HL-60 (cell line): Measurements from ENCODE around the gene MTCL1.
A peak's percentile ranks its signal among the peaks of the same experiment; 100 is the strongest.

Experiments
- DNase-seq, 2 experiments: peaks; one replicate each; pipeline ENCODE4 v3.0.0-alpha.2; 2010 to 2020; ENCODE audit warnings: low read depth in 1 of 2, low spot score in 1 of 2
- H3K27ac ChIP-seq: fragments of 250-450 bp; sonication (Bioruptor Pico); replicated peaks from 2 replicates; pipeline ENCODE4 v1.5.1; 2020; ENCODE audit warnings: mild to moderate bottlenecking, moderate library complexity
- H3K27me3 ChIP-seq: fragments of 250-450 bp; sonication (Bioruptor Pico); 2 replicates; pipeline ENCODE4 v1.5.1; 2021; ENCODE audit warnings: mild to moderate bottlenecking, moderate library complexity; ENCODE audit not compliant: insufficient read depth, poor library complexity, severe bottlenecking
- H3K4me3 ChIP-seq: replicated peaks from 2 replicates; pipeline ENCODE4 v1.5.1; 2011; ENCODE audit warnings: mild to moderate bottlenecking, control low read depth, low read length; ENCODE audit not compliant: insufficient read depth
- GABPA ChIP-seq: IDR thresholded peaks from 2 replicates; pipeline ENCODE4 v1.6.1; 2012; ENCODE audit warnings: low read depth
- POLR2AphosphoS5 ChIP-seq: IDR thresholded peaks from 2 replicates; pipeline ENCODE4 v1.6.1; 2012; ENCODE audit warnings: low read depth
- REST ChIP-seq: IDR thresholded peaks from 2 replicates; pipeline ENCODE4 v1.6.1; 2012; ENCODE audit warnings: low read depth; ENCODE audit not compliant: insufficient replicate concordance
- SPI1 ChIP-seq: IDR thresholded peaks from 2 replicates; pipeline ENCODE4 v1.6.1; 2012; ENCODE audit warnings: low read depth, mild to moderate bottlenecking, borderline replicate concordance
- TF ChIP-seq, protein P1 (sequence below): IDR thresholded peaks from one replicate; pipeline ENCODE4 v1.5.1; 2011; ENCODE audit warnings: low read length, control low read depth, inconsistent platforms; ENCODE audit not compliant: insufficient read depth

Gene MTCL1

DNA sequence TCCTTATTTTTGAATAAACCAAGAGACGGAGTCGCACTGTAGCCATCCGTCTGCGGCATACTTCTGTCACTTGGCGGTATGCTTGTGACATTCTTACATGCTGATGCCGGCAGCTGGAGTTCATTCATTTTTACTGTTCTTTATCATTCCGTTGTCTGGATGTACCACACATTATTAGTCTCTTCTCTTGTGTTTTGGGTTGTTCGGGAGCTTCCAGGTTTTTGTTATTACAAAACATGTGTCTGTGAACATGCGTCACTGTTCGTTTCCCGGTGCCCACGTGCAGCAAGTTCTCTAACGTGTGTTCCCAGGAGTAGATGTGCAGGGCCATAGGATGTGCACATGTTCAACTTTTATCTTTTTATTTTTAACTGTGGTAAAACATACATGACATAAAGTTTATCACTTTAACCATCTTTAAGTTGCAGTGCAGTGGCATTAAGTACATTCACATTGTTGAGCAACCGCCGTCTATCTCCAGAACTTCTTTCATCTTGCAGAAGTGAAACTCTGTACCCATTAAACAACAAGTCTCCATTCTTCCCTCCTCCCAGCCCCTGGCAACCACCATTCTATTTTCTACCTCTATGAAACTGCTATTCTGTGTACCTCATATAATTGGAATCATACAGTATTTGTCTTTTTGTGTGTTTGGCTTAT, 40.1 kb downstream of the MTCL1 start:
- TF ChIP-seq, protein P1, sequence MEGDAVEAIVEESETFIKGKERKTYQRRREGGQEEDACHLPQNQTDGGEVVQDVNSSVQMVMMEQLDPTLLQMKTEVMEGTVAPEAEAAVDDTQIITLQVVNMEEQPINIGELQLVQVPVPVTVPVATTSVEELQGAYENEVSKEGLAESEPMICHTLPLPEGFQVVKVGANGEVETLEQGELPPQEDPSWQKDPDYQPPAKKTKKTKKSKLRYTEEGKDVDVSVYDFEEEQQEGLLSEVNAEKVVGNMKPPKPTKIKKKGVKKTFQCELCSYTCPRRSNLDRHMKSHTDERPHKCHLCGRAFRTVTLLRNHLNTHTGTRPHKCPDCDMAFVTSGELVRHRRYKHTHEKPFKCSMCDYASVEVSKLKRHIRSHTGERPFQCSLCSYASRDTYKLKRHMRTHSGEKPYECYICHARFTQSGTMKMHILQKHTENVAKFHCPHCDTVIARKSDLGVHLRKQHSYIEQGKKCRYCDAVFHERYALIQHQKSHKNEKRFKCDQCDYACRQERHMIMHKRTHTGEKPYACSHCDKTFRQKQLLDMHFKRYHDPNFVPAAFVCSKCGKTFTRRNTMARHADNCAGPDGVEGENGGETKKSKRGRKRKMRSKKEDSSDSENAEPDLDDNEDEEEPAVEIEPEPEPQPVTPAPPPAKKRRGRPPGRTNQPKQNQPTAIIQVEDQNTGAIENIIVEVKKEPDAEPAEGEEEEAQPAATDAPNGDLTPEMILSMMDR: no peak
- no peak for TF ChIP-seq SPI1
- no peak for TF ChIP-seq POLR2AphosphoS5
- no peak for TF ChIP-seq REST
- no peak for TF ChIP-seq GABPA
- DNase-seq: peak in 1 of 2 experiments; percentile 40
- H3K4me3 ChIP-seq: no peak overlapping the region
- H3K27me3 ChIP-seq: no peaks in the 10 kb centered on the region
- H3K27ac ChIP-seq: no peak overlapping the region

- H3K4me3 ChIP-seq: no peak overlapping the region
- TF ChIP-seq, protein P1: no peak
- no peak for TF ChIP-seq REST
- TF ChIP-seq POLR2AphosphoS5: no peak
- no peak for TF ChIP-seq GABPA
- TF ChIP-seq SPI1: no peak
- no peak for DNase-seq
- no peak overlapping the region for H3K27ac ChIP-seq
- no peaks in the 10 kb centered on the region for H3K27me3 ChIP-seq
Measured at GRCh38 chr18:8747440-8747937, 42.1 kb downstream of the MTCL1 start.

DNA sequence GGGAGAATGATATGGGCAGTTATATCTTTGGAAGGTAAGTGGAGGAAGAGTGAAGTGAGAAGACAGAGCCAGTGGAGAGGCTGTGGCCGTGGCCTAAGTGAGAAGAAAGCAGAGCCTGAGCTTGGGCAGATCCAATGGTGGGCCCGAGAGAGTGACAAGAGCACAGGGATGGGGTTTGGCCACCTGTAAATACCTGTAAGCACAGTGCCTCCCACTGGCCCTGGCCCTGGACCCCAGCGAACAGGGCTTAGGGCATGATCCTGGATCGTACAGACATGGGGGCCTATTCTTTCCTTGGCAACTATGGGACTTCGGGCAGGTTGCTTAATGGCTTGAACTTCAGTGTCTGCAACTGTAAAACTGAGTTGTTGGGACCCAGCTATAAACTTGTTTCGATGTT, 44.1 kb downstream of the MTCL1 start:
- TF ChIP-seq POLR2AphosphoS5 (no peak), REST (no peak)
- Histone ChIP-seq H3K27me3 (no peaks in the 10 kb centered on the region), H3K4me3 (no peak overlapping the region), H3K27ac (no peak overlapping the region)
- no peak for DNase-seq
